HG02943 (cell line): ENCODE results near the gene QSOX2.

Experiments used
- ATAC-seq: cut with Tn5 transposase; IDR thresholded peaks from one replicate; pipeline ENCODE4 v1.9.1; 2021; ENCODE audit warnings: mild to moderate bottlenecking, low read depth, moderate library complexity; ENCODE audit not compliant: unreplicated experiment

Gene QSOX2

GRCh38 chr9:136204838-136205706 is 40.5 kb downstream of the QSOX2 start, which contains the start of gene LHX3:
TSS of gene LHX3 (minus strand) at chr9:136205128. CDS start at chr9:136205012, 116 bp downstream.
- ATAC-seq = no peak

GRCh38 chr9:136204145-136204805 is 41.3 kb downstream of the QSOX2 start:
- ATAC-seq = no peak

GRCh38 chr9:136203408-136204144 is 42.0 kb downstream of the QSOX2 start:
- no peak for ATAC-seq

DNA sequence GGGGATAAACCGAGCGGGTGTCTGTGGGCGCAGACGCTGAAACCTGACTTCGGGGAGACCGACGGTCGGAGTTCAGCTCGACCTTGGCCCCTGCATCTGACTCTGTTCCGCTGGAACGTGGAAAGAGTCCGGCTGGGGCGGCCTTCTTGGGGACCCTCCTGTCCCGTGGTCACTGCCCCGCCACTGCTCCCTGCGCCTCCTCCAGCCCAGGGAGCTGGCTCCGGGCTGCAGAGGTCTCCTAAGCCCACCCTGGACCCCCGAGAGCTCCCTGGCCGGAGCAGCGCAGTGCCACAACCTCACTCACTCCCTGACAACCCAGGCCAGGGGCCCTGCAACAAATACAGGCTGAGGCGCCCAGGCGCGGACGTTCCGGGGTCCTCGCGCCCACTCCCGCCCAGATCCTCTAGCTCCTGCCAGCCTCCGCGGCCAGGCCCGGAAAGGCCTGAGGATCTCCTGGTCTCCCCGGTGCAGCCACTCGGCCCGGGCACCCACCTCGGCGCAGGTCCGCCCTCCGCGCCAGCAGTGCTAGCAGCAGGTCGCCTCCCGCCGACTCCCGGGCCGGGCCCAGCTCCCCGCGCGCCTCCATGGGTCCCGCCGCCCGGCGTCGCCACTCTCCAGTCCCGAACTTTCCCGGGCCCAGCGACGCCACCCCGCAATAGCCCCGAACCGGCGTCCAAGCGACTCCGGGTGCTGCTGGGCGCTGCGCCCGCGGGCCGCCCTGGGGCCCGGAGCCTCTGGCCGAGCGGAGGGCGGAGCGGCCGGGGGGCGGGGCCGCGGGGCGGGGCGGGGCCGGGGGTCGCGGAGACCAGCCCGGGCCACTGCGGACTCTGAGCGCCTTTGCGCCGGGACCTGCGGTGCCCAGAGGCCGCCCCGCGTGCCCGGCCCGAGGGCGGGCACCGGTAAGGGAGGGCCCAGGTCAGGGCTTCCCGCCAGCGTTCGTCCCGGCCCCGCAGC is 42.9 kb downstream of the QSOX2 start:
- no peak for ATAC-seq

DNA sequence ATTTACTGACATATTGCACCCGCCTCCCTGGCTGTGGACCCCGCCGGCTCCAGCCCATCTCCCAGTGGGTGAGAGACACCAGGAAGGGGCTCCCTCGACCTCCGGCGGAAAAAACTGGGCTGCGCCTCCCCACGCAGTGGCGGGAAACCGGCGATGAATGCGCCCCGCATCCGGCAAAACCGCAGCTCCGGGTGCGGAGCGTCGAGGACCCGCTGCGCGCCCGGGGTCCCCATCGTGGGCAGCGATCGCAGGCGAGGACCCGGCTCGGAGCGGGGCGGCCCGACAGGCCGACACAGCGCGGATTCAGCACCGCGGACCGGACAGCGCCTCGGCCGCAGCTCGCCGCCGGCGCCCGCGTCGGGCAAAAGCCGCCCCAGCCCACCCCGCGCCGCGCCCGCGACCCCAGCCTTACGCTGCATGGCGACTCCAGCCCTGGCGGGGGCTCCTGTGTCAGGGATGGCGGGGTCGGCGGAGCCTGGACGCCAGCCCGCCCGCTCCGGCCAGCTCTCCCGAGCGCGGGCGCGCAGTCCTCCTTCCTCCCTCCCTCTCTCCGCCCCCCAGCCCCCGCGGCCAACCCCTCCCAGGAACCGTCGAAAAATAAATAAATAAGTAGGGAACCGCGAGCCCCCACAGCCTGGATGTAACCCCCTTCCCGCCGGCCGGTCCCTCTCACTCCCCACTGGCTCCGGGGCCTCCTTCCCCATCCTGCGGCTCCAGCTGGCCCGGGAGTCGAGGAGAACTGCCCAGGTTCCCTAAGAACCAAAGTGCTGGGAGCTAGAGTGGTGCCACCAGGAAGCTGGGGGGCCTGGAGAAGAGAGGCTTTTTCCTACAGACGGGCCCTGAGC is 43.8 kb downstream of the QSOX2 start:
- ATAC-seq = no peak

GRCh38 chr9:136201174-136201573 is 44.4 kb downstream of the QSOX2 start:
- ATAC-seq = no peak

DNA sequence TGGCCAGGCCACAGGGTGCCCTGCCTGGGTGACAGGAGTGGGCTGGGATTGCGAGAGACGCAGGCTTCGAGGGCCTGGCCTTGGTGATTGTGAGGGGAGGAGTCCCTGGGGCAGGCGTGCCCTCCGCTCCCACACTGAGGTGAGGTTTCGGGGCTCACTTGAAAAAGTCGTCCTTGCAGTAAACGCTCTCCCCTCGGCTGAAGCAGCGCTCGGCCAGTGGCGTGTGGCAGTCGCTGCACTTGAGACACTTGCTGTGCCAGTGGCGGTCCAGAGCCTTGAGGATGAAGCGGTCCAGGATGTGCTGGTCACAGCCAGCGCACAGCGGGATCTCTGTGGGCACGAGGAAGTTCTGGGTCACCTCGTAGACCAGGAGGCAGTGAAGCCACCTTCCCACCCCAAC is 45.2 kb downstream of the QSOX2 start:
- ATAC-seq = no peak

- no peak for ATAC-seq
These were observed 46.0 kb downstream of the QSOX2 start for GRCh38 chr9:136199391-136200288.

GRCh38 chr9:136198605-136199083 is 47.0 kb downstream of the QSOX2 start:
- no peak for ATAC-seq

GRCh38 chr9:136197930-136198604 is 47.5 kb downstream of the QSOX2 start:
- no peak for ATAC-seq

DNA sequence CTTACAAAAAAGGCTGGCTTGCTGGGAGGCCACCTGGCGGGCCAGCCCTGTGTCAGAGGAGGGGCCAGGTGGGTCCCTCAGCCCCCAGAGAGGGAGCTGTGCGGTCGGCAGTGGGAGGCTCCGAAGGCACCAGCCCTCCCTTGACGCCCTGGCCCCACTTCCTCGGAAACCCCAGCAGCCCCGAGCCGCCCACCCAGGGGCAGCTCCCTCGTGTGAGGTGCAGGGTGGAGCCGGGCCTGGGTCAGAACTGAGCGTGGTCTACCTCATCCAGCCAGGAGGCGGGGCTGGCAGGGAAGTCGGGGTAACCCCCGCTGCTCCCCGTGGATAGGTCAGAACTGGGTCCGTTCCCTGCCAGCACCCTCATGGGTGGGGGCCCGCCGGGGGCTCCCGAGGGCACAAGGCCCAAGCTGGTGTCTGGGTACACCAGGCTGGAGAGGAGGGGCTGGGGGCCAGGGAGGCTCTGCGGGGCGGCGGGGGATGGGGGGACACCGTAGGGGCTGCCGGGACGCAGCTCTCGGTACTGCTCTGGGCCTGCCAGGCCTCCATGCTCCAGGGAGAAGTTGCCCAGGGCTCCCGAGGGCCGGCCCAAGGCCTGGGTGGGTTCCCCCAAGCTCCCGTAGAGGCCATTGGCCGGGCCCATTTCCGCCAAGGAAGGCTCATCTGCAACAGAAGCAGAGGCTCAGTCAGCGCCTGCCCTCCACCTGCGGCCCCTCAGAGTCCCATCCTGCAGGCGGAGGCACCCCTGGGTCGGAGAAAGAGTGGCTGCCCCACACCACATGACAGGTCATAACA is 48.3 kb downstream of the QSOX2 start:
- ATAC-seq = no peak

- no peak for ATAC-seq
These were observed 49.1 kb downstream of the QSOX2 start for GRCh38 chr9:136196404-136197083.

- ATAC-seq = no peak
These were observed 51.1 kb downstream of the QSOX2 start for GRCh38 chr9:136194540-136194939.

DNA sequence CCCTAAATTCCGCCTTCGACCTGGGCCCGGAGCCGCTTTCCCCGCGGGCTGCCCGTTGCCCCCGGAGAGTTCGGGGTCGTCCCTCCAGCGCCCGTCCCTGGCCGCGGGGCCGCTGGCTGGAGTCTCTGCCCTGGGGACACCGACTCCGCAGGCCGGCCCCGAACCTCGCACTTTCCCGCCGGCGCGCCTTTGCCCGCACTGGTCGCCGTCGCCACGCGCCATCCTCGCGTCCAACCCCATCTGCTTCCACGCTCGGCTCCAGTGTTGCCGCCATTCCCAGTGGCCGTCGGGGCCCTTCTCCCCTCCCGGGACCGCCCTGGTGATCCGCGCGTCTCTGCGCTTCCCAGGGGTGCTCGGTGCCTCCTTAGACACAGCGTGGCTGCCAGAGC is 51.7 kb downstream of the QSOX2 start:
- ATAC-seq = no peak

DNA sequence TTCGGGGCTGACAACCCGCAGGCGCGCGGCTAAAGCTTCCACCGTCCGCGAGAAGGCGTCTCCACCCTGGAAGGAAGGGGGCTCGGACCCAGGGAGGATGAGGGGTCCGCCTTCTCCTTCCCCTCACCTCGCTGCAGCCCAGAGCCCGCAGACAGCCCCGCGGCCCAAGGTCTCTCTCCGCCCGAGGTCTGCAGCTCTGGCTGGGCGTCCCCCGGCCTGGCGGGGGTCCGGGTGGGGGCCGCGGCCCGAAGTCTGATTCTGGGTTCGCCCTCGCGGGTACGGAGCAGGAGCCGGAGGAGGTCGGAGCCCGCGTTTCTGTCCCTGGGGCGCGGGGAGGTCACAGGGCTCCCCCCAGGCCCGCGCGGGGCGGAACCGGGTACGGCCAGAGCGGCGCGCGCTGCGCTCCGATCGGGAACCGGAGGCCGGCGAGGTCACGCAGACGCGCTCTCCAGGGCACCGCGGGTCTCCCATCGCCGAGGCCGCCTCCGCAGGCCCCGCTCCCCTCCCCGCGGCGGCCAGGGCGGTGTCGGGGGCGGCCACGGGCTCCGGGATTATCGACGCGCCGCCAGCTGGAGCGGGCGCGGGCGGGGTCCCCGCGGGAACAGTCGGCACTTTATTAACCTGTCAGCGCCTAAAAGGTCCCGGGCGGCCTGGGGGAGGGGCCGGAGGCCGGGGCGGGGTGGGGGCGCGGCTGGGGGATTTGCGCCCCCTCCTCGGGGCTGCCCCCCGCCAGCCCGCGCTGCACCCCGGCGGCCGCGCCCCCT is 52.3 kb downstream of the QSOX2 start:
- ATAC-seq = no peak
